Pancreas (tissue), 10 donors: Measurements from ENCODE around the gene NPAS2. TPM values are rescaled to one million over a fixed set of nuclear protein-coding genes. Genes with fewer than 3 reads are reported as not detected.

Source experiments
- ATAC-seq, 4 donors: fragments of 200-7000 bp; cut with Tn5 transposase; one replicate each; pipeline versions ENCODE4 v1.8.0 to v1.9.1; 2020; ENCODE audit warnings: mild to moderate bottlenecking in 4 of 4, moderate library complexity in 4 of 4
- DNase-seq, 6 donors: peaks; one replicate each; pipeline ENCODE4 v3.0.0-alpha.2; 2020
- FAIRE-seq: peaks from 2 replicates; lab custom pipeline; 2012; peaks lifted over from hg19 to GRCh38; lab: Jason Lieb, UNC
- H3K27ac ChIP-seq, 4 donors: fragments of 200-600 bp; sonication (generic); 1 replicate in 3 of 4; 2 replicates in 1 of 4; pipeline versions ENCODE4 v1.5.0 to v1.8.0; 2020
- H3K27me3 ChIP-seq, 4 donors: fragments of 200-600 bp; one replicate each; pipeline ENCODE4 v1.8.0; 2021
- H3K36me3 ChIP-seq, 3 donors: fragments of 200-600 bp; sonication (generic) in 1 of 3; one replicate each; pipeline versions ENCODE4 v1.5.0 to v1.8.0; 2020 to 2021
- H3K4me1 ChIP-seq, 3 donors: fragments of 200-600 bp; one replicate each; pipeline ENCODE4 v1.8.0; 2021
- H3K4me3 ChIP-seq, 4 donors: fragments of 200-600 bp; sonication (generic) in 2 of 4; one replicate each; pipeline versions ENCODE4 v1.5.0 to v1.8.0; 2020 to 2021
- H3K9me3 ChIP-seq, 4 donors: fragments of 200-600 bp; one replicate each; pipeline ENCODE4 v1.8.0; 2021
- CTCF ChIP-seq, 4 donors: fragments of 200-600 bp; sonication (generic) in 3 of 4; IDR thresholded peaks; one replicate each; pipeline versions ENCODE4 v1.5.0 to v1.8.0; 2021; ENCODE audit warnings: antibody characterized with exemption in 4 of 4
- WGBS, 2 donors: extraction: QIAGEN DNeasy Blood & Tissue Kit; methylation state at CpG; one replicate each; pipeline ENCODE4 v1.1.7; 2013; 5-methylcytosine and 5-hydroxymethylcytosine counted together
- intact Hi-C, 3 donors: fragments of 100-400 bp; cut with DNase I; formaldehyde crosslinking; loops; one replicate each; pipeline versions ENCODE4 v1.11.1 to v1.14.2; 2022
- polyA plus RNA-seq, 2 donors: library from polyadenylated mRNA; stranded (reverse); fragments of 200-250 nt; gene quantifications; one replicate each; pipeline ENCODE4 v1.2.3, GENCODE V29; 2013
- total RNA-seq, 6 donors: library from RNA; stranded (reverse); fragmentation: NEBNext Ultra II Directional in 4 of 6; extraction: Animal tissue kit (Norgen Biotek cat#: 25700) in 4 of 6; gene quantifications; one replicate each; pipeline versions ENCODE4 v1.2.1 to v1.2.4, GENCODE V29; 2021 to 2023
- donor health status: healthy with polysubstance abuse.
- donor health status: DM: no; HTN: no; CAD: no; lungs with moderate emphysema.
- donor health status: DM: no; HTN: no; CAD: no.
- donor health status: control.
- donor health status: control.
- donor health status: Bipolar disorder and iron deficiency.
- donor health status: DM: yes; HTN: yes; CAD: no.
- donor health status: DM: no; HTN: no; CAD: no.
- donor health status: DM: no; HTN: no; CAD: no.
- donor health status: DM: yes; HTN: yes; CAD: no.

NPAS2 gene
- total and polyA plus RNA-seq, 8 donors = 20.6 to 46.3 (median 32.7) TPM

GRCh38 chr2:100855084-100855483, 35.1 kb downstream of the NPAS2 start:
- ATAC-seq = no peak
- Histone ChIP-seq H3K27ac (no peak overlapping the region), H3K27me3 (no peaks in the 10 kb centered on the region), H3K36me3 (no peaks in the 10 kb centered on the region), H3K4me3 (no peak overlapping the region), H3K4me1 (peaks cover 0 to 5% (median 0%) of the 10 kb centered on the region in 3 donors), H3K9me3 (no peaks in the 10 kb centered on the region)
- TF ChIP-seq CTCF (IDR thresholded peaks at IDR 0.05) = no peak
- DNase-seq = no peak
- 80 to 89% methylated on average over 7 of the region's 7 CpGs for WGBS, 2 donors
- intact Hi-C loops = no loop called here
- no peak for FAIRE-seq

- no peak for TF ChIP-seq CTCF (IDR thresholded peaks at IDR 0.05)
- ATAC-seq = no peak
- DNase-seq = no peak
- Histone ChIP-seq H3K27ac (no peak overlapping the region), H3K36me3 (no peaks in the 10 kb centered on the region), H3K9me3 (no peaks in the 10 kb centered on the region), H3K4me3 (no peak overlapping the region), H3K27me3 (no peaks in the 10 kb centered on the region), H3K4me1 (peaks cover 0 to 5% (median 0%) of the 10 kb centered on the region in 3 donors)
- no peak for FAIRE-seq
- WGBS, 2 donors = 74 to 80% methylated on average over 3 of the region's 3 CpGs
- intact Hi-C loops = no loop called here
Measured at GRCh38 chr2:100855606-100856005, 35.7 kb downstream of the NPAS2 start.

- no peak overlapping the region for H3K4me3 ChIP-seq
- ATAC-seq (peak in 2 of 4 donors; percentile 37 to 38), DNase-seq (no peak), FAIRE-seq (no peak)
- H3K36me3 ChIP-seq = no peaks in the 10 kb centered on the region
- intact Hi-C loops = no loop called here
- no peaks in the 10 kb centered on the region for H3K27me3 ChIP-seq
- H3K9me3 ChIP-seq = no peaks in the 10 kb centered on the region
- H3K4me1 ChIP-seq = peaks cover 0 to 11% (median 5%) of the 10 kb centered on the region in 3 donors
- no peak overlapping the region for H3K27ac ChIP-seq
- 84 to 93% methylated on average over 8 of the region's 8 CpGs for WGBS, 2 donors
- no peak for TF ChIP-seq CTCF (IDR thresholded peaks at IDR 0.05)
Measured at GRCh38 chr2:100856732-100857131, 36.8 kb downstream of the NPAS2 start.

GRCh38 chr2:100857341-100857740, 37.4 kb downstream of the NPAS2 start:
- WGBS, 2 donors = 43 to 54% methylated on average over 6 of the region's 6 CpGs
- H3K27ac ChIP-seq = no peak overlapping the region
- intact Hi-C loops = no loop called here
- ATAC-seq (peak in 1 of 4 donors; percentile 25), DNase-seq (no peak), FAIRE-seq (no peak)
- H3K36me3 ChIP-seq = no peaks in the 10 kb centered on the region
- no peak for TF ChIP-seq CTCF (IDR thresholded peaks at IDR 0.05)
- H3K4me3 ChIP-seq = no peak overlapping the region
- H3K9me3 ChIP-seq = no peaks in the 10 kb centered on the region
- no peaks in the 10 kb centered on the region for H3K27me3 ChIP-seq
- peaks cover 0 to 17% (median 6%) of the 10 kb centered on the region in 3 donors for H3K4me1 ChIP-seq

- Histone ChIP-seq H3K36me3 (no peaks in the 10 kb centered on the region), H3K27me3 (no peaks in the 10 kb centered on the region), H3K27ac (no peak overlapping the region), H3K9me3 (no peaks in the 10 kb centered on the region), H3K4me1 (peaks cover 0 to 19% (median 6%) of the 10 kb centered on the region in 3 donors), H3K4me3 (no peak overlapping the region)
- FAIRE-seq = no peak
- intact Hi-C loops = no loop called here
- no peak for ATAC-seq
- 84 to 87% methylated on average over 3 of the region's 3 CpGs for WGBS, 2 donors
- no peak for DNase-seq
- TF ChIP-seq CTCF (IDR thresholded peaks at IDR 0.05) = no peak
Measured at GRCh38 chr2:100857915-100858314, 38.0 kb downstream of the NPAS2 start.
